NCI-H146 treated with DMSO at 0.1 percent for 48 hours (cell line): ENCODE measurements around the gene GALNS.
"Not testable (repeated sequence)": the region's sequence is repeated elsewhere in the genome, so short reads cannot be mapped to it uniquely, and the experiment has no call there.

Experiments used
- DNase-seq: peaks from one replicate; lab custom pipeline; 2025; ENCODE audit not compliant: unreplicated experiment; lab: John Stamatoyannopoulos, UW

The GALNS gene

GRCh38 chr16:88889702-88890352 is 33.1 kb upstream of the GALNS start:
- not testable (repeated sequence) for DNase-seq

- no peak for DNase-seq
These were observed 32.0 kb upstream of the GALNS start for GRCh38 chr16:88888461-88889387.

DNA sequence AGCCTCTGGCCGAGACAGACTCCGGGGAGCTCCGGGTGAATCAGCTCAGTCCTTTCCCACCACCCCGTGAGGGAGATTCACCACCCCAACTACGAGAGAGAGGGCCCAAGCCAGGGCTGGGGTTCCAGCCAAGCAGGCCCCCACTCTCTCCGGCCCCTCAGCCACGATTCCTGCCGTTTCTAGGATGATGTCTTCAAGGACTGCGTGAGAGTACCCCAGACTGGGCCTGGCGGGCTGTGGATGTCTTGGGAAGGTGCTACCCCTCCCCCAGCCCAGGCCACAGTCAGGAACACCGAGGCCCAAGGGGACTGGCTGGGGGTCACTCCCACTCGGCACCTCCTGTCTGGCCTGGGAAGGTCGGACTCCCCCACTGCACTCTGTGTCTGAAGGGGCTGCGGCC is 31.3 kb upstream of the GALNS start:
- DNase-seq: no peak

DNA sequence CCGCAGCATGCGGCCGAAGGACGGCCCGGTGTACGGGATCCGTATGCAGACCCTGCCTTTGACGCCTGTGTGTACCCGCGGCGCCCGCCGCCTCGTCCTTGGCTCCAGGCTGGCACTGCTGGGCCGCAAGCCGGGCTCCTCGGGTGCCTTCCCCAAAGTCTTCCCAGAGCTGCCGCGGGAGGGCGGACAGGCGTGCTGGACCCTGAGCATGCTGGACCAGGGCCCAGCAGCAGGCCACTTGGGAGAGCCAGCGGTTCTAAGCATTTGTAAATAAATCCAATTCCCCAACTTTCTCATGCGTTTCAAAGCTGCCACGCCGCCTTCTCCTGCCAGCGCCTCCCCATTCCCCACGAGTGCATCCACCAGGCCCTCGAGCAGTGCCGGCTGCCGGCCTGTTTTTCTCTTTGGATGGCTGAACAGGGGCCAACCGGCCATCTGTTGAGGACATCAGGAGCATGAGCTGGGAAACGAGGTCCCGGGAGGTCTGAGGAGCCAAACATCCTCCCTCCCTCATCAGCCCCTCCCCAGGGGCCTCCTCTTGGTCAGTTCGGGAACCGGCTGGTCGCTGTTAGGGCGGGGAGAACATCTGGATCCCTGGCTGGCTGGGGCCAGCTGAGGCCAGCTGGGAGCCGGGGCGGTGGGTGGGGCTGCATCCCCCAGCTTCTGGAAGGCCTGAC is 30.2 kb upstream of the GALNS start:
- no peak for DNase-seq

DNA sequence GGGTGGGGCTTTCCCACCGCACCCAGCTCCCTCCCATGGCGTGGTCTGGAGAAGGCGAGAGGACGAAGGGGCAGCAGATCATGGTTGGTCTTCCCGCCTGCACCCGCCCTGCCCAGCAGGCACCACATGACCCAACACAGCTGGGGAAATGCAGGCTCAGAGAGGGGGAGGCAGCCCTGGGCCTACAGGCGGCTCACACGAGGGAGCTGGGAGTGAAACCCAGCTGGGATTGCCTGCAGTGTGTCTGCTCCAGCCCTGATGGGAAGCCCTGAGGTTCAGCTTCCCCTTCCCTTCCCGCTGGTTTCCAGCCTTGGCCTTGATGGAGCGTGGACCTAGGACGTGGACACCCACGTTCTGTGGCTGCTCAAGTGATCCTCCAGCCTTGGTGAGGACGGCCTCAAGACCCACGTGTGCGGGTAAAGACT is 29.7 kb upstream of the GALNS start:
- no peak for DNase-seq

DNA sequence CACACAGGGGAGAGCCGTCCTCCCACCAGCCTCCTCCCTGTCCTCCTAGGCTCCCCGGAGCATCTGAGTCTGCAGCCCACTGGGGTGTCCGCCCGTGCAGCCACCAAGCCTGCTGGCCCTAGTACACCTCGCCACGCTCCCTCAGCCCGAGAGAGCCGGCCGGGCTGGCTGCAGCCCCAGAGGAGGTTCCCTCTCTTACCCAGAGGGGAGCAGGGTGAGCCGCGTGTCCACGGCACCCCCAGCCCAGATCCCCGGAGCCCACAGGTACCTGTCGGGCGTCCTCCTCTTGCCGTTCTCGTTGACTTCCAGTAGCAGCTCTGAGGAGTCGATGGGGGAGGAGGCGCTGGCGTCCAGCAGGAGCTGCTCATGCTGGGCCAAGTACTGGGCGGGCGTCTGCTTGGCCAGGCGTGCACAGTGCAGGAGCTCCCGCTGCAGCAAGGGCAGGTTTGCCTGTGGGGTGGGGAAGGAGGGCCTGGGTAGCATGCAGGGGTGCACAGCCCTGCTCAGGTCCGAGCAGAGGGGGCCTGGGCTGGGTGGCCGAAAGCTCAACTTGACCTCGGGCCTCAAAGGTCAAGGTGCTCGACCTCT is 29.0 kb upstream of the GALNS start:
- no peak for DNase-seq

- no peak for DNase-seq
These were observed 28.0 kb upstream of the GALNS start for GRCh38 chr16:88884569-88885271.

DNA sequence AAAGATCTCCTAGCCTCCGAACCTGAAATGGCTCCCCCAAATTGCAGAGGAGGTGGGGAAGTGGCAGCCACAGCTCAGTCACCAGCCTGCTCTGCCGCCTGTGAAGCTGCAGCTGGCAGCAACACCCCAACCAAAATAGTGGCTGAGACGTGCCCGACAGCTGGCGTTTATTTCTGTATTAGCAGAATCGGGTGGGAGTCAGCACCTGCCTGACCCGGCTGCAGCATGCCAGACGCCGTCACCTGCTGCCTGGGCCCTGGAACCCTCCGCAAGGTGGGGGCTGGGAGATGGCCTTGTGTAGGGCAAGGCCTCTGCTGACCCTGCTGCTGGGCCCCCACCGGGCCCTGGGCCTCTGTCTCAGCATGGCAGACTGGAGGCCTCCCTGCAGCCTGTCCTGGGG is 27.2 kb upstream of the GALNS start:
- DNase-seq: no peak

DNA sequence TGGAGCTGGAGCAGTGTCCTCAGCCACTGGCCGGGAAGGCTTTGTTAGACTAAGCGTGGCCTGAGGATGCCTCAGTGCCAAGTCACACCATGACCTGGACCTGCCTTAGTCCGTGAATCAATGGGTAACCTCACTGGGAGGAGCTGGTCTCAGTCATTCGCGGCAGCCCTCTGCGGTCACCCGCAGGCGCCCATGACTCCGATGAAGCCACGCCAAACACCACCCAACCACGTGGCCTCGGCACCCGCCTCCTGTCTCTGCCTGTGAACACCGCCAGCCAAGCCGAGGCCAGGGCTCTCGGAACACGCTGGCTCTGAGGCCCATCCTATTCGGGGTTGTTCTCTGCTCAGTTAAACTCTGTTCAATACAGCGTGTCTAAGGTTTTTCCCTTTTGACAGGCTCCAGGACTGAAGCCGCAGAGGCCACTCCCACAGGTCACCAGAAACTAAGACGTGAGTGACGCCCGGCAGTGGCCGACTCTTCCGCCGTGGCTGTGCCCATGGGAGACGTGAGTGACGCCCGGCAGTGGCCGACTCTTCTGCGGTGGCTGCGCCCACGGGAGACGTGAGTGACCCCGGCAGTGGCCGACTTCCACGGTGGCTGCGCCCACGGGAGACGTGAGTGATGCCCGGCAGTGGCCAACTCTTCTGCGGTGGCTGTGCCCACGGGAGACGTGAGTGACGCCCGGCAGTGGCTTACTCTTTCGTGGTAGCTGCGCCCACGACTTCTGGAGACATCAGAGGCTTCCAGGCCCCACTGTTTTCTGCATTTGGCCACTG is 26.6 kb upstream of the GALNS start:
- DNase-seq: no peak

- DNase-seq: no peak
These were observed 25.7 kb upstream of the GALNS start for GRCh38 chr16:88882358-88883030.

- no peak for DNase-seq
These were observed 25.1 kb upstream of the GALNS start for GRCh38 chr16:88881675-88882357.

GRCh38 chr16:88881007-88881615 is 24.4 kb upstream of the GALNS start:
- no peak for DNase-seq

- no peak for DNase-seq
These were observed 23.7 kb upstream of the GALNS start for GRCh38 chr16:88880226-88881006.

DNA sequence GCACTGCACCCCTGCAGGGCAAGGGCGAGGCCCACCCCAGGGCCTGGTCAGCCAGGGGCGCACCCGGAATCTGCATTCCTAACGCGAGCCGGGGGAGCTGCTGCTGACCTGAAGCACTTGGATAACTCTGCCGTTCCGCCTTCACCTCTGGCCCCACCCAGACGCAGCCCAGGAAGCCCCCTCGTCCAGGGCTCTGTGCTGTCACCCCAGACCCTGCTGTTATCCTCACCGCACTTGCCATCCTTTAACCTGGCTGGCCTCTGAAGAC is 23.0 kb upstream of the GALNS start:
- DNase-seq: no peak

- no peak for DNase-seq
These were observed 22.4 kb upstream of the GALNS start for GRCh38 chr16:88878967-88879787.

GRCh38 chr16:88878356-88878755 is 21.6 kb upstream of the GALNS start:
- no peak for DNase-seq
